K562 (cell line): Measurements from ENCODE around the gene PFDN2. TPM values are rescaled to one million over a fixed set of nuclear protein-coding genes. Genes with fewer than 3 reads are reported as not detected.
A peak's percentile ranks its signal among the peaks of the same experiment; 100 is the strongest.

Experiments used
- BCL6 ChIP-seq: fragments of 250-450 bp; sonication (Bioruptor Pico); IDR thresholded peaks from 2 replicates; pipeline ENCODE4 v1.4.0; 2020
- CCNT2 ChIP-seq: IDR thresholded peaks from 2 replicates; pipeline ENCODE4 v1.6.1; 2011; ENCODE audit warnings: borderline replicate concordance, low read depth, mild to moderate bottlenecking, moderate library complexity, mixed read lengths, low read length; ENCODE audit not compliant: insufficient read length; ENCODE audit errors: extremely low read depth
- MCM3 ChIP-seq: fragments of 450-650 bp; IDR thresholded peaks from 2 replicates; pipeline ENCODE4 v1.6.1; 2016
- POLR2B ChIP-seq: fragments of 450-650 bp; IDR thresholded peaks from 2 replicates; pipeline ENCODE4 v1.6.1; 2018; ENCODE audit warnings: low read depth; ENCODE audit not compliant: partially characterized antibody
- TEAD4 ChIP-seq, 2 experiments: sonication (generic) in 1 of 2; formaldehyde crosslinking in 1 of 2; IDR thresholded peaks; 2 replicates each; pipeline versions ENCODE4 v1.6.1 to v1.8.0; 2012 to 2022; ENCODE audit warnings: borderline replicate concordance in 1 of 2, inconsistent platforms in 1 of 2, low read length in 1 of 2, mild to moderate bottlenecking in 1 of 2, missing genetic modification reagents in 1 of 2
- polyA plus RNA-seq, 8 experiments: library from polyadenylated mRNA; depleted of rRNA in 4 of 8; stranded (reverse) in 5 of 8; unstranded in 3 of 8; fragments of >200 nt; fragmentation: Nextera tagmentation in 2 of 8; fragmentation: Illumina TruSeq in 1 of 8; extraction: Ambion mirVana in 2 of 8; extraction: Trizol in 1 of 8; gene quantifications; 2 replicates each; pipeline versions ENCODE4 v1.2.1 to v1.2.3, GENCODE V29; 2011 to 2014; ENCODE audit warnings: inconsistent platforms in 1 of 8, missing spikeins in 1 of 8
- total RNA-seq, 7 experiments: library from RNA; depleted of rRNA in 6 of 7; stranded (reverse); fragments of >200 nt in 6 of 7; fragmentation: Illumina TruSeq in 2 of 7; extraction: Trizol in 2 of 7; gene quantifications; 2 replicates each; pipeline versions ENCODE4 v1.2.1 to v1.2.3, GENCODE V29; 2011 to 2021; ENCODE audit warnings: low replicate concordance in 1 of 7
- TF ChIP-seq, protein P1 (sequence below): sonication (generic); IDR thresholded peaks from 2 replicates; pipeline ENCODE4 v1.6.1; 2016
- TF ChIP-seq, protein P2 (sequence below): fragments of 450-650 bp; formaldehyde crosslinking; IDR thresholded peaks from 2 replicates; pipeline ENCODE4 v1.4.0; 2022; ENCODE audit warnings: missing genetic modification characterization
- TF ChIP-seq, protein P3 (sequence below): fragments of 200-800 bp; sonication (Bioruptor generic); IDR thresholded peaks from 2 replicates; pipeline ENCODE4 v1.6.1; 2016; ENCODE audit warnings: missing genetic modification characterization, missing compliant biosample characterization
- TF ChIP-seq, protein P4 (sequence below): fragments of 450-650 bp; IDR thresholded peaks from 2 replicates; pipeline ENCODE4 v1.6.1; 2014; ENCODE audit warnings: low read depth, mild to moderate bottlenecking, moderate library complexity, borderline replicate concordance
- TF ChIP-seq, protein P5 (sequence below): sonication (generic); formaldehyde crosslinking; IDR thresholded peaks from 2 replicates; pipeline ENCODE4 v1.8.1; 2022; ENCODE audit warnings: missing genetic modification reagents
- TF ChIP-seq, protein P6 (sequence below): sonication (generic); formaldehyde crosslinking; IDR thresholded peaks from 2 replicates; pipeline ENCODE4 v1.8.0; 2022; ENCODE audit warnings: mild to moderate bottlenecking, missing genetic modification reagents
- TF ChIP-seq, protein P7 (sequence below): sonication (generic); formaldehyde crosslinking; IDR thresholded peaks from 2 replicates; pipeline ENCODE4 v1.9.0; 2022; ENCODE audit warnings: mild to moderate bottlenecking, missing genetic modification reagents

Gene PFDN2
- total and polyA plus RNA-seq, 9 of the 15 experiments (the other 6 are each of a cell fraction or from before 2014, with no cell fraction given) = 50.2 to 361 (median 144) TPM

DNA sequence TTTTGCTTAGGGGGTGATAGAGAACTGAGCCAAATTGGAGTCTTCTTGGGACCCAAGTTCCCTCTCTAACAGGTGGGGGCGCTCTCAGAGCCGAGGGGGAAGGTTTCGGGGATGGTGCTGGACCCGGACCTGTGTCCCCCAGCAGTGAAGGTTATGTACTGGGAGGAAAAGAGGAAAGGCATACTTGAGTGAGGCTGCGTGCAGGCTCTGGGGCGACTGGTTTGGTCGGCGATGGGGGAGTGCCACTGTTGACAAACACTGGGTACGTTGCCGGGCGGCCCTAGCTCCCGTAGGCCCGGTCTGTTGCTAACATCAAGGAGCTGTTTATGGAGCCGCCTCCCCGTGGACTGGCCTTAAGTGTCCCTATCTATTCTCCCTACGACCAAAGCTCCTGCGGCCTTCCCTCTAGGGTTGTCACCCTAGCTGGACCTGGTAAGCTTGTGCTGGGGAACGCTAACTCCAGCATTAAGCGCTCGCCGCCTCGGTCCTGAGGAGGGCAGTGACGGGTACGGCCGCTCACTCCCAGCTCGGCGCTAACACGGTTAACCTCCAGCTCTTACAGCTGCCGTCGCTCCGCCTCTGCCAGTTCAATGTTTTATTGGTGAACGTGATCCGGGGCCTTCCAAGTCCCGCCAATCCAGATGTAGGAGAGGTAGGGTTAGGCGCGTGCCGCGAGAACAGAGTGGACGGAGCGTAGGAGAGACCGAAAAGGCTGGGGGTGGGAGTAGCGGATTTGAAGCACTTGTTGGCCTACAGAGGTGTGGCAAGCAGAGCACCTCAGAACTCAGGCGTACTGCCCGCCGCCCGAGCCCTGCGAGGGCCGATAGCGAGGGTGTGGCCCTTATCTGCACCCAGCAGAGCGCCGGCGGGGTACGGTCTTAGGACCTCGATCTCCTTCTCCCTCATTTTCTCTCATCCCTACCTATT lies 48.2 kb upstream of the PFDN2 start, which contains the start of gene PPOX (continued):
- TF ChIP-seq, protein P1, sequence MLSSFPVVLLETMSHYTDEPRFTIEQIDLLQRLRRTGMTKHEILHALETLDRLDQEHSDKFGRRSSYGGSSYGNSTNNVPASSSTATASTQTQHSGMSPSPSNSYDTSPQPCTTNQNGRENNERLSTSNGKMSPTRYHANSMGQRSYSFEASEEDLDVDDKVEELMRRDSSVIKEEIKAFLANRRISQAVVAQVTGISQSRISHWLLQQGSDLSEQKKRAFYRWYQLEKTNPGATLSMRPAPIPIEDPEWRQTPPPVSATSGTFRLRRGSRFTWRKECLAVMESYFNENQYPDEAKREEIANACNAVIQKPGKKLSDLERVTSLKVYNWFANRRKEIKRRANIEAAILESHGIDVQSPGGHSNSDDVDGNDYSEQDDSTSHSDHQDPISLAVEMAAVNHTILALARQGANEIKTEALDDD = peak; percentile 83
- TF ChIP-seq, protein P2, sequence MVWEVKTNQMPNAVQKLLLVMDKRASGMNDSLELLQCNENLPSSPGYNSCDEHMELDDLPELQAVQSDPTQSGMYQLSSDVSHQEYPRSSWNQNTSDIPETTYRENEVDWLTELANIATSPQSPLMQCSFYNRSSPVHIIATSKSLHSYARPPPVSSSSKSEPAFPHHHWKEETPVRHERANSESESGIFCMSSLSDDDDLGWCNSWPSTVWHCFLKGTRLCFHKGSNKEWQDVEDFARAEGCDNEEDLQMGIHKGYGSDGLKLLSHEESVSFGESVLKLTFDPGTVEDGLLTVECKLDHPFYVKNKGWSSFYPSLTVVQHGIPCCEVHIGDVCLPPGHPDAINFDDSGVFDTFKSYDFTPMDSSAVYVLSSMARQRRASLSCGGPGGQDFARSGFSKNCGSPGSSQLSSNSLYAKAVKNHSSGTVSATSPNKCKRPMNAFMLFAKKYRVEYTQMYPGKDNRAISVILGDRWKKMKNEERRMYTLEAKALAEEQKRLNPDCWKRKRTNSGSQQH (CRISPR knock-in tag) = no peak
- TF ChIP-seq TEAD4 (IDR thresholded peaks at IDR 0.05; ENCODE audit: low read length) (peak; percentile 98), TEAD4 (CRISPR knock-in tag; IDR thresholded peaks at IDR 0.05; ENCODE audit: borderline replicate concordance) (no peak), POLR2B (peak; percentile 91), CCNT2 (peak; percentile 100), BCL6 (CRISPR knock-in tag) (no peak), MCM3 (no peak)
- TF ChIP-seq, protein P3, sequence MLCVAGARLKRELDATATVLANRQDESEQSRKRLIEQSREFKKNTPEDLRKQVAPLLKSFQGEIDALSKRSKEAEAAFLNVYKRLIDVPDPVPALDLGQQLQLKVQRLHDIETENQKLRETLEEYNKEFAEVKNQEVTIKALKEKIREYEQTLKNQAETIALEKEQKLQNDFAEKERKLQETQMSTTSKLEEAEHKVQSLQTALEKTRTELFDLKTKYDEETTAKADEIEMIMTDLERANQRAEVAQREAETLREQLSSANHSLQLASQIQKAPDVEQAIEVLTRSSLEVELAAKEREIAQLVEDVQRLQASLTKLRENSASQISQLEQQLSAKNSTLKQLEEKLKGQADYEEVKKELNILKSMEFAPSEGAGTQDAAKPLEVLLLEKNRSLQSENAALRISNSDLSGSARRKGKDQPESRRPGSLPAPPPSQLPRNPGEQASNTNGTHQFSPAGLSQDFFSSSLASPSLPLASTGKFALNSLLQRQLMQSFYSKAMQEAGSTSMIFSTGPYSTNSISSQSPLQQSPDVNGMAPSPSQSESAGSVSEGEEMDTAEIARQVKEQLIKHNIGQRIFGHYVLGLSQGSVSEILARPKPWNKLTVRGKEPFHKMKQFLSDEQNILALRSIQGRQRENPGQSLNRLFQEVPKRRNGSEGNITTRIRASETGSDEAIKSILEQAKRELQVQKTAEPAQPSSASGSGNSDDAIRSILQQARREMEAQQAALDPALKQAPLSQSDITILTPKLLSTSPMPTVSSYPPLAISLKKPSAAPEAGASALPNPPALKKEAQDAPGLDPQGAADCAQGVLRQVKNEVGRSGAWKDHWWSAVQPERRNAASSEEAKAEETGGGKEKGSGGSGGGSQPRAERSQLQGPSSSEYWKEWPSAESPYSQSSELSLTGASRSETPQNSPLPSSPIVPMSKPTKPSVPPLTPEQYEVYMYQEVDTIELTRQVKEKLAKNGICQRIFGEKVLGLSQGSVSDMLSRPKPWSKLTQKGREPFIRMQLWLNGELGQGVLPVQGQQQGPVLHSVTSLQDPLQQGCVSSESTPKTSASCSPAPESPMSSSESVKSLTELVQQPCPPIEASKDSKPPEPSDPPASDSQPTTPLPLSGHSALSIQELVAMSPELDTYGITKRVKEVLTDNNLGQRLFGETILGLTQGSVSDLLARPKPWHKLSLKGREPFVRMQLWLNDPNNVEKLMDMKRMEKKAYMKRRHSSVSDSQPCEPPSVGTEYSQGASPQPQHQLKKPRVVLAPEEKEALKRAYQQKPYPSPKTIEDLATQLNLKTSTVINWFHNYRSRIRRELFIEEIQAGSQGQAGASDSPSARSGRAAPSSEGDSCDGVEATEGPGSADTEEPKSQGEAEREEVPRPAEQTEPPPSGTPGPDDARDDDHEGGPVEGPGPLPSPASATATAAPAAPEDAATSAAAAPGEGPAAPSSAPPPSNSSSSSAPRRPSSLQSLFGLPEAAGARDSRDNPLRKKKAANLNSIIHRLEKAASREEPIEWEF (CRISPR knock-in tag) = no peak; the same call in 1 of the 2 replicates
- TF ChIP-seq, protein P4, sequence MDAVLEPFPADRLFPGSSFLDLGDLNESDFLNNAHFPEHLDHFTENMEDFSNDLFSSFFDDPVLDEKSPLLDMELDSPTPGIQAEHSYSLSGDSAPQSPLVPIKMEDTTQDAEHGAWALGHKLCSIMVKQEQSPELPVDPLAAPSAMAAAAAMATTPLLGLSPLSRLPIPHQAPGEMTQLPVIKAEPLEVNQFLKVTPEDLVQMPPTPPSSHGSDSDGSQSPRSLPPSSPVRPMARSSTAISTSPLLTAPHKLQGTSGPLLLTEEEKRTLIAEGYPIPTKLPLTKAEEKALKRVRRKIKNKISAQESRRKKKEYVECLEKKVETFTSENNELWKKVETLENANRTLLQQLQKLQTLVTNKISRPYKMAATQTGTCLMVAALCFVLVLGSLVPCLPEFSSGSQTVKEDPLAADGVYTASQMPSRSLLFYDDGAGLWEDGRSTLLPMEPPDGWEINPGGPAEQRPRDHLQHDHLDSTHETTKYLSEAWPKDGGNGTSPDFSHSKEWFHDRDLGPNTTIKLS = peak; percentile 81; the same call in 1 of the 2 replicates
- TF ChIP-seq, protein P5, sequence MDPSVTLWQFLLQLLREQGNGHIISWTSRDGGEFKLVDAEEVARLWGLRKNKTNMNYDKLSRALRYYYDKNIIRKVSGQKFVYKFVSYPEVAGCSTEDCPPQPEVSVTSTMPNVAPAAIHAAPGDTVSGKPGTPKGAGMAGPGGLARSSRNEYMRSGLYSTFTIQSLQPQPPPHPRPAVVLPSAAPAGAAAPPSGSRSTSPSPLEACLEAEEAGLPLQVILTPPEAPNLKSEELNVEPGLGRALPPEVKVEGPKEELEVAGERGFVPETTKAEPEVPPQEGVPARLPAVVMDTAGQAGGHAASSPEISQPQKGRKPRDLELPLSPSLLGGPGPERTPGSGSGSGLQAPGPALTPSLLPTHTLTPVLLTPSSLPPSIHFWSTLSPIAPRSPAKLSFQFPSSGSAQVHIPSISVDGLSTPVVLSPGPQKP = no peak
- TF ChIP-seq, protein P6, sequence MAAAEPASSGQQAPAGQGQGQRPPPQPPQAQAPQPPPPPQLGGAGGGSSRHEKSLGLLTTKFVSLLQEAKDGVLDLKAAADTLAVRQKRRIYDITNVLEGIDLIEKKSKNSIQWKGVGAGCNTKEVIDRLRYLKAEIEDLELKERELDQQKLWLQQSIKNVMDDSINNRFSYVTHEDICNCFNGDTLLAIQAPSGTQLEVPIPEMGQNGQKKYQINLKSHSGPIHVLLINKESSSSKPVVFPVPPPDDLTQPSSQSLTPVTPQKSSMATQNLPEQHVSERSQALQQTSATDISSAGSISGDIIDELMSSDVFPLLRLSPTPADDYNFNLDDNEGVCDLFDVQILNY (CRISPR knock-in tag) = no peak
- TF ChIP-seq, protein P7, sequence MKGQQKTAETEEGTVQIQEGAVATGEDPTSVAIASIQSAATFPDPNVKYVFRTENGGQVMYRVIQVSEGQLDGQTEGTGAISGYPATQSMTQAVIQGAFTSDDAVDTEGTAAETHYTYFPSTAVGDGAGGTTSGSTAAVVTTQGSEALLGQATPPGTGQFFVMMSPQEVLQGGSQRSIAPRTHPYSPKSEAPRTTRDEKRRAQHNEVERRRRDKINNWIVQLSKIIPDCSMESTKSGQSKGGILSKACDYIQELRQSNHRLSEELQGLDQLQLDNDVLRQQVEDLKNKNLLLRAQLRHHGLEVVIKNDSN = peak; percentile 89
